ENCODE measurements around the gene CADPS. TPM values are rescaled to one million over a fixed set of nuclear protein-coding genes. Genes with fewer than 3 reads are reported as not detected.

CADPS gene
- total RNA-seq, 1 experiment from 2014 or later = not detected

GRCh38 chr3:62755285-62755684 lies 119.9 kb downstream of the CADPS start:
- no peaks in the 10 kb centered on the region for H3K27me3 ChIP-seq (ENCODE audit: control insufficient read depth, insufficient read depth, low read length)
- H3K36me3 ChIP-seq (ENCODE audit: control insufficient read depth, insufficient read depth, low read length) = no peaks in the 10 kb centered on the region
- no peak overlapping the region for H3K4me3 ChIP-seq (ENCODE audit: low read depth in 2 of 2, low read length in 2 of 2)
- no peaks in the 10 kb centered on the region for H3K4me1 ChIP-seq (ENCODE audit: control insufficient read depth, insufficient read depth, low read length)
- no peak for TF ChIP-seq CTCF (IDR thresholded peaks at IDR 0.05)
- no peak for TF ChIP-seq POLR2AphosphoS5 (IDR thresholded peaks at IDR 0.05; ENCODE audit: low read depth, low read length)
- TF ChIP-seq SIN3A (IDR thresholded peaks at IDR 0.05; ENCODE audit: borderline replicate concordance, insufficient read depth, low read depth, low read length) = no peak
- no peak for TF ChIP-seq TCF7L2 (IDR thresholded peaks at IDR 0.05; ENCODE audit: low read depth, low read length)
- no peak for TF ChIP-seq REST (IDR thresholded peaks at IDR 0.05; ENCODE audit: insufficient read depth in 1 of 2, low read depth in 2 of 2, low read length in 1 of 2)
- no peak overlapping the region for H3K27ac ChIP-seq (ENCODE audit: low read length)
- DNase-seq (ENCODE audit: low read depth, low spot score) (no peak), ATAC-seq (no peak)
- BruUV-seq (replicated peaks) = no TSS peak
- intact Hi-C loops (cut with micrococcal nuclease; ENCODE audit: unreplicated experiment) = no loop called here
- in situ Hi-C loops (cut with HindIII; ENCODE audit: low pct_unique_long_range_greater_than_20kb, low sequenced_read_pairs) = no loop called here
- ChIA-PET POLR2A (no interaction called here), CTCF (no interaction called here)
- no peaks in the 10 kb centered on the region for H3K9me3 ChIP-seq (ENCODE audit: control insufficient read depth, insufficient read depth, low read depth, low read length)

GRCh38 chr3:62749657-62750056 lies 125.6 kb downstream of the CADPS start:
- H3K4me3 ChIP-seq (ENCODE audit: low read depth in 2 of 2, low read length in 2 of 2) = no peak overlapping the region
- no peaks in the 10 kb centered on the region for H3K36me3 ChIP-seq (ENCODE audit: control insufficient read depth, insufficient read depth, low read length)
- no peaks in the 10 kb centered on the region for H3K4me1 ChIP-seq (ENCODE audit: control insufficient read depth, insufficient read depth, low read length)
- no peak overlapping the region for H3K27ac ChIP-seq (ENCODE audit: low read length)
- no peaks in the 10 kb centered on the region for H3K9me3 ChIP-seq (ENCODE audit: control insufficient read depth, insufficient read depth, low read depth, low read length)
- no TSS peak for BruUV-seq (replicated peaks)
- in situ Hi-C loops (cut with HindIII; ENCODE audit: low pct_unique_long_range_greater_than_20kb, low sequenced_read_pairs) (no loop called here), intact Hi-C loops (cut with micrococcal nuclease; ENCODE audit: unreplicated experiment) (no loop called here)
- H3K27me3 ChIP-seq (ENCODE audit: control insufficient read depth, insufficient read depth, low read length) = no peaks in the 10 kb centered on the region
- DNase-seq (ENCODE audit: low read depth, low spot score) (no peak), ATAC-seq (no peak)
- POLR2A ChIA-PET = interaction anchor here (0.6 kb wide), 1 partner anchor 249 kb away, joined by 3 read pairs; no protein-coding TSS in a partner anchor
- CTCF ChIA-PET = no interaction called here
- TF ChIP-seq POLR2AphosphoS5 (IDR thresholded peaks at IDR 0.05; ENCODE audit: low read depth, low read length) (no peak), SIN3A (IDR thresholded peaks at IDR 0.05; ENCODE audit: borderline replicate concordance, insufficient read depth, low read depth, low read length) (no peak), TCF7L2 (IDR thresholded peaks at IDR 0.05; ENCODE audit: low read depth, low read length) (no peak), CTCF (IDR thresholded peaks at IDR 0.05) (no peak), REST (IDR thresholded peaks at IDR 0.05; ENCODE audit: insufficient read depth in 1 of 2, low read depth in 2 of 2, low read length in 1 of 2) (no peak)
